Prostate gland (tissue), 2 donors: ENCODE results near the gene KLHL35.

Experiments used
- CTCF ChIP-seq, 4 experiments: fragments of 200-600 bp in 2 of 4; fragments of 450-650 bp in 2 of 4; sonication (generic) in 2 of 4; IDR thresholded peaks; 1 replicate in 3 of 4; 2 replicates in 1 of 4; pipeline ENCODE4 v1.5.1; 2016 to 2019; ENCODE audit warnings: antibody characterized with exemption in 4 of 4, mild to moderate bottlenecking in 2 of 4, moderate library complexity in 2 of 4
- POLR2A ChIP-seq: fragments of 450-650 bp; IDR thresholded peaks from one replicate; pipeline ENCODE4 v1.6.1; 2016; ENCODE audit warnings: antibody characterized with exemption, mild to moderate bottlenecking
- POLR2AphosphoS5 ChIP-seq: sonication (generic); formaldehyde crosslinking; IDR thresholded peaks from one replicate; pipeline ENCODE4 v1.6.1; 2017; ENCODE audit warnings: antibody characterized with exemption

- TF ChIP-seq CTCF (IDR thresholded peaks at IDR 0.05) (no peak), POLR2A (no peak), POLR2AphosphoS5 (no peak)
Observed at GRCh38 chr11:75441804-75442132, 8.8 kb upstream of the KLHL35 start.
